GM19463 (cell line): ENCODE measurements around the gene RHNO1.

Source experiments
- ATAC-seq: cut with Tn5 transposase; IDR thresholded peaks from one replicate; pipeline ENCODE4 v1.9.1; 2021; ENCODE audit warnings: mild to moderate bottlenecking, moderate library complexity; ENCODE audit not compliant: unreplicated experiment

The RHNO1 gene

DNA sequence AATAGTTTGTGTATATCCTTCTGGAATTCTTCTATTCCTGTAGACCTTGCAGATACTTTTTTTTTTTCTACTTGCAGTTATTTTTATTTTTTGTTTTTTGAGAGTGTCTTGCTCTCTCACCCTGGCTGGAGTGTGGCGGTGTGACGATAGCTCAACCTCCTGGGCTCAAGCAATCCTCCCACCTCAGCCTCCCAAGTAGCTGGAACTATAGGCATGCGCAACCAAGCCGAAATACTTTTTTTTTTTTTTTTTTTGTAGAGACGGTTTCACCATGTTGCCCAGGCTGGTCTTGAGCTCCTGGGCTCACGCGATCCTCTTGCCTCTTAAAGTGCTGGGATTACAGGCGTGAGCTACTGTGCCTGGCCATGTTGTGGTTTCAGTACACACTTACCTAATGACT is 23.6 kb downstream of the RHNO1 start:
- ATAC-seq = no peak

GRCh38 chr12:2902272-2902880 is 25.4 kb downstream of the RHNO1 start:
- no peak for ATAC-seq

GRCh38 chr12:2904260-2904659 is 27.2 kb downstream of the RHNO1 start:
- no peak for ATAC-seq

- ATAC-seq = no peak
These were observed 35.2 kb downstream of the RHNO1 start for GRCh38 chr12:2912216-2912575.

GRCh38 chr12:2919249-2919648 is 42.2 kb downstream of the RHNO1 start:
- no peak for ATAC-seq

DNA sequence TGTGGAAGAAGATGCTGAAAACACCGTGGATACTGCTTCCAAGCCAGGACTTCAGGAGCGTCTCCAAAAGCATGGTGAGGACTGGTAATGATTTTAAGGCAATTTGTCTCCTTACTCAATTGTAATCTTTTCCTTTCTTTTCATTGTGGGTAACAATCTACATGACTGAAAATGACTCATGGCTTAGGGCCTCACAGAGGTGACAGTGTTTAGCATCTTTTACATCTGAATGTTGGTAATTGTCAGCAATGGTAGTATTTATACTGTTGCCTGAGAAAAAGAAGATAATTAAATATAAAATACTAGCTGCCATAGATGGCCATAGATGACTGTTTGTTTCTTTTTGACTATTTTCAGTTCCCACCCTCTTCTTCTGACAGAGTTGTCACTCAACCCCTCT is 45.3 kb downstream of the RHNO1 start:
- ATAC-seq = no peak

- no peak for ATAC-seq
These were observed 46.0 kb downstream of the RHNO1 start for GRCh38 chr12:2923057-2923456.

- no peak for ATAC-seq
These were observed 47.0 kb downstream of the RHNO1 start for GRCh38 chr12:2924019-2924418.

DNA sequence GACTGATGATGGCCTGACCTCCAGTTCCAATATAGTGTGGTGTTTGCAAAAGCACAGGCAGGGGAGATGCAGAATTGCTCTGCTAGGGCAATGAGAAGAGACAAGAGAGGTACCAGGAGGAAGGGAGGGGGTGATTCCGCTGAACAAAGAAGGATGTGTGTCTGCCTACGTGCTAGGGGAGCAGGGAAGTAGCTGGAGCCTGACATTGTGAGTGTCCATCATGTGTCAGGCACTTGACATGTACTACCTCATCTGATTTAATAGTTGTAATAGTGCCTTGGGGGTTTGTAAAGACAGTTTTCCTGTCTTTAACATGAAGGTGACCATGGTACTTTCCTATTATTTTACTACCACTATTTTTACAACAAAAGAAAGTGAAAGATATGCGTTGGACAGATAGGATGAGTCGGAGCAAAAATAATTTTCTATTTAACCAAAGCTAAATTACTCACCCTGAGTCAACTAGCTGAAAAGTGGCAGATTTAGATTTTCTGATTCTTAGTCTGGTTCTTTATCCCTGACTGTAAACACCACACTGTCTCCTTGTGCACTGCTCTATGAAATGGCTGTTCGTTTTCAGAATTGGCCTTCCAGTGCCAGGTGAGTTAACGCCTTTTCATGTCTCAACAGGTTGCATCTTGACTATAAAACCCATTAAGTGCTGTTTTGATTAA is 48.4 kb downstream of the RHNO1 start:
- no peak for ATAC-seq

DNA sequence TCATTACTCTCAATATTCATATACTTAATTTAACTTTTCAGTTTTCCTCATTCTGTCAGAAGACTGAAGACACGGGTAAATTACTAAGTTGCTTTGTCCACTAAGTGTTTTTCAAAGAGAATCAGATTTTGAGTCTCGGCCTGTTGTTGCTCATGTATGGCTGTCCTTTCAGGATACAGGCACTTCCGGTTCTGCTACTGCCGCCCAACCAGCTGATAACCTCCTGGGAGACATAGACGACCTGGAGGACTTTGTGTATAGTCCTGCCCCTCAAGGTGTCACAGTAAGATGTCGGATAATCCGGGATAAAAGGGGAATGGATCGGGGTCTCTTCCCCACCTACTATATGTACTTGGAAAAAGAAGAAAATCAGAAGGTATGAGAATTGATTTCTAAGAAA is 53.8 kb downstream of the RHNO1 start:
- no peak for ATAC-seq

DNA sequence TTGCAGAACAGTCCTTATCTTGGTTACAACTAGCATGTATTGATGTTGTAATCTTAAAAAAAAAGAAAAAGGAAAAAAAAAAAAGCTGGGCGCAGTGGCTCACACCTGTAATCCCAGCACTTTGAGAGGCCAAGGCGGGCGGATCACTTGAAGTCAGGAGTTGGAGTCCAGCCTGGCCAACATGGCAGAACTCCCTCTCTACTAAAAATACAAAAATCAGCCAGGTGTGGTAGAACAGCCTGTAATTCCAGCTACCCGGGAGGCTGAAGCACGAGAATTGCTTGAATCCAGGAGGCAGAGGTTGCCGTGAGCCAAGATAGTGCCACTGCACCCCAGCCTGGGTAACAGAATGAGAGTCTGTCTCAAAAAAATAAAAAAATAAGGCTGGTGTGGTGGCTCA is 56.6 kb downstream of the RHNO1 start:
- ATAC-seq = no peak

DNA sequence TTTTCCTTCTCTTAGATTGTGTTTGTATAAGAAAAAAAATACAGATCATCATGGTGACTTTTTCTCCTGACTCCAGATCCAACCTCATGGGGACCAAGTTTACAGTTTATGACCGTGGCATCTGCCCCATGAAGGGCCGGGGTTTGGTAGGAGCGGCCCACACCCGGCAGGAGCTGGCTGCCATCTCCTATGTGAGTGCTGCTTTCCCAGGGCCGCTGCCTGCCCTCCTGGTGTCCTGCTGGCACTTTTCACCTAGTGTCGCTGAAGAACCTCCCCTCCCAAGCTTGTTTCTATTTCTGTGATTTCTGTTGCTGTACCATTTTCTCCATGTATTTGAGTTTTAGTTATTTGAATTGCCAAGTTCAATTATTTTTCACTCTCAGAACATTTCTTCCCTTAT is 57.3 kb downstream of the RHNO1 start:
- no peak for ATAC-seq

- ATAC-seq = no peak
These were observed 59.3 kb downstream of the RHNO1 start for GRCh38 chr12:2936301-2936700.

DNA sequence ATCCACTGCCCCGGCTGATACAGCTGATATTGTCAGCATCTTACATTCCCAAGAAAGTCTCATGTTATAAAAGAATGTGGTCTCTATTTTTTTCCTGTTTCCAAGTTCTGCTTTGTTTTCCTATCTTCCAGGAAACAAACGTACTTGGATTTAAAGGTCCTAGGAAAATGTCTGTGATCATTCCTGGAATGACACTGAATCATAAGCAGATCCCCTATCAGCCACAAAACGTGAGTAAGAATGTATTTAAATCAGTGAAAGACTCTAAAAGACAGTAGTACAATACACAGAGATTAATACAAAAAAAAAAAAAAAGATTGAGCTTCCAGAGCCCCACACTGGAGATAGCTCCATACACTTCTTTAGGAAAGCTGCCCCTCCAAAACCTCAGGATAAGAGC is 60.5 kb downstream of the RHNO1 start:
- no peak for ATAC-seq
